Activated effector memory CD4-positive, alpha-beta T cell treated with anti-CD3 and anti-CD28 coated beads, Interleukin-2, amount 50 U/mL, for 16 hours (primary cell): Measurements from ENCODE around the gene CFAP100.

ENCODE experiments used
- DNase-seq: peaks from one replicate; pipeline ENCODE4 v3.0.0-alpha.2; 2020

Gene CFAP100

DNA sequence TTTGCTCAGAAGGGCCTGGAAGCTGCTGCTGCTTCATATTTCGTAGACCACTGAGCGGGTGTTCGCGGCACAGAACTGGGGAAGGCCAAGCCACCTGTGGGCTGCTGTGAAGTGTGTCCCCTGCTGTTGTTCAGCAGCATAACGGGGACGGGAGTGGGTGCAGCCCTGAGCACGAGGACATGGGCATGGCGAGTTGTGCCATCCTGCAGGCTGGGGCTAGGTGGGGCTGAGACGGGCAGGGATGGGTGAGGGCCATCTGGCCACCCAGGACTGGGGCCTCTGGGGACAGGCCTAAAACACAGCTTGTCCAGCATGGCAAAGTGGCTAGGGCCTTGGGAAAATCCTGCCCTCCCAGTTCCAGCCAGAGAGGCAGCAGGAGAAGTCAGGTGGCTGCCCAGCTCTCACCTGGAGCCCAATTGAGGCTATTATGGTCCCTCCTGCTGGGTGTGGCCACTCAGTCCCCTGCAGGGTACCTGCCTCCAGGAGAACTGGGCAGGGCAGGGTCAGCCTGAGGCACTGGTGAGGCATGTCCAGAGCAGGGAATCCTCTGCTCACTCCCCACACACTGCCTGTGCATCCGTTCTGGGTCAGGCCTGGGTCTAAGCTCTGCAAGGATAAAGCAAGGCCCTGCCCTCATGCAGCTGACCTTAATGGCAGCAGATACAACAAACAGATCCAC is 29.5 kb downstream of the CFAP100 start:
- DNase-seq = no peak

GRCh38 chr3:126424751-126425150 is 30.0 kb downstream of the CFAP100 start:
- no peak for DNase-seq

GRCh38 chr3:126431103-126431534 is 36.4 kb downstream of the CFAP100 start:
- DNase-seq = no peak

DNA sequence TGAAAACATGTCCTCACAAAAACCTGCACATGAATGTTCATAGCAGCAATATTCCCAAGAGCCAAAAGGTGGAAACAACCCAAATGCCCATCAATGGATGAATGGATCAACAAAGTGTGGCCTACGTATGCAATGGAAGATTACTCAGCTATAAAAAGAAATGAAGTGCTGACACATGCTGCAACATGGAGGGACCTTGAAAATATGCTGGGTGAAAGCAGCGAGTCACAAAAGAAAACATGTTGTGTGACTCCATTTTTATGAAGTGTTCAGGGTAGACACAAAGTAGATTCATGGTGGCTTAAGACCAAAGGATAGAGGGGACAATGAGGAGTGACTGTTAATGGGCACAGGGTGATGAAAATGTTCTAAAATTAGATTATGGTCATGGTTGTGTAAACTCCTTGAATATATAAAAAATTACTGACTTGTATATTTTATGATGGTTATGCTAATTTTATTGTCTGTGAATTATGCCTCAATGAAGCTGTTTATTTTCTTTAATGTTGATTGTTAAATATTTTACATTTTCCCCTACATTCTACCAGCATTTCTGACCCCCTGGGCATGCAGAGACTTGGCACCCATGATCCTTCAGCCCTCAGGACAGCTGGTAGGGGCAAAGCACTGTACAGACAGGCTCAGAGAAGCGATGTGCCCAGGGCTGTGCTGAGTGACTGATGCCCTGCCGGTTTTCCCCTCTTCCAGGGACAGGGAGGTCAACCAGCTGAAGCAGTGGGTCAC is 37.8 kb downstream of the CFAP100 start:
- no peak for DNase-seq

GRCh38 chr3:126433105-126433430 is 38.4 kb downstream of the CFAP100 start:
- no peak for DNase-seq

DNA sequence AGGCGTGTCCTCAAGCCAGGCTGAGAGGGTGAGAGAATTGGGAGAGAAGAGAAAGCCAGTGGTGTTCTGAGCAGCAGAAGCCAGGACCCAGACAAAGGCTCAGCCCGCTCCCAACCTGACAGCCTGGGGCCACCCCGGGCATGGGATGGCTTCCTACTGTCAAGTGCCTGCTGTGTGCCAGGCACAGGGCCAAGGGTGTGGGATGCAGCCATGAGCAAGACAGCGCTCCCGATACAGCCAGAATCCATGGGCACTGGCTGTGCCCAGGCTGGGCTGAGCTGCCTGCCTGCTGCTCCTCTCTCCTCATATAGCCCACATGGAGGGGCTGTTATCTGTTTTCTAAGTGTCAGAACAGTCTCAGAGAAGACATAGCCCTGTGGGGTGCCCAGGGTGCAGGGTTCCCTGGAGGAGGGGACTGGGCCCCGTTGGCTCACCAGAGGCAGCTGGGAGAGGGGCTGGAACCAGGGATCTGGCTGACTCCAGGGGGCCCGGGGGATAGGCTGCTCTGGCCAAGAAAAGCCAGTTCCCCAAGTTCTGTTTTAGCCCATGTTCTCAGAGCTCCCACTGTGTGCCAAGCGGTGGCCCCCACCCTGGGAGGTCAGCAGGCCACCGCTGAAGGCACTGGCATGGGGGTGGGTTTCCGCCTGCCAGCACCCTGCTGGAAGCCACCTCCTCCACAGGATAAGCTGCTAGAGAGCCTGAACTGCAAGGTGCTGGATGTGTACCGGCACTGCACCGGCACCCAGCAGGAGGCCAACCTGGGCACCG is 39.0 kb downstream of the CFAP100 start:
- DNase-seq = no peak

DNA sequence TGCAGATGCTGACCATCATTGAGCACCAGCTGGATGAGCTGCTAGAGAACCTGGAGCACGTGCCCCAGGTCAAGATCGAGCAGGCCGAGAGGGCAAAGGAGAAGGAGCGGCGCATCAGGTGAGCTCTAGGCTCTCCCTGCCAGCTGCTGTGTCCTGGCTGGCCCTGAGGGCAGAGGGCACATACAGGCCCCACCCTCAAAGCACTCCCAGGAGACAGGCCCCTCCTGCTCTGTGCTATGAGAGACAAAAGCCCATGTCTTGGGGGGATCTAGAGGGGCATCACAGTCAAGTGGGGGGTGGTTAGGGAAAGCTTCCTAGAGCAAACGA is 39.5 kb downstream of the CFAP100 start:
- DNase-seq = no peak

GRCh38 chr3:126434931-126435411 is 40.3 kb downstream of the CFAP100 start:
- DNase-seq = no peak

- DNase-seq = no peak
Measured at GRCh38 chr3:126435456-126436315, 41.0 kb downstream of the CFAP100 start.

DNA sequence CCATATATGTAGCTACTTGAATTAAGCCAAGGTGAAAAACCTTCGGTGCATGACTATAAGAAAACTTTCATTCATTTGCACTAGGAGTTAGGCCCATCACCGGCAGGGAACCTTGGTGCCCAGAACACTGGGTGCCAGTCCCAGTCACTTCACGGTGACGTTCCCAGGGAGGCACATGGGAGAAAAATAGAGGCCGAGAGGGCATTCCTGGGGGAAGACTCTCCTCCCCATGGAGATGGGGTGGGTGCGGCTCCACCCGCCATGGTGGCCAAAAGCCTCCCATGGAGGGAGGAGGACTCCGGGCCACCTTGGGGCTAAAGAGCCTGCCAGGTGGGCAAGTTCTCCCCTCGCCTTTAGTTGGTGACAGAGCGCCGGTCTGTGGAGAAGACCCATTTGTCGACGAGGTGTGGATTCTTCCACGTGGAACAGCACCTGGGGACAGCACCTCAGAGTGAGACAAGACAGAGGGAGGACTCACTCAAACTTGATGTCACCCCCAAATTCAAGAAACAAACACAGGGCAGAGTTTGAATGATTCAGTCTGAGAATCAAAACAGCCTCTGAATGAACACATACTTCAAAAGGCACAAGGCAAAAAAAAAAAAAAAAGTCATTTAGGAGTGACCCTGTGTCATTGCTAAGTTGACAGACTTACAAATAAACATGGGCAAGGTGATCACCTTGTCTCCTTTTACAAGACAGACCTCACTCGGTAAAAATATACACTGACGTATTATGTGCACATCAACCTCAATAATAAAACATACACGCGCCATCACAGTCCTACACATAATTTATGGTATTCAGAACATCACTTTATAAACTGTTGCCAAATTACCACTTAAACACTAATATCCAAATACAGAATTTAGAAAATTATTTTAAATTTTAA is 42.4 kb downstream of the CFAP100 start:
- no peak for DNase-seq

DNA sequence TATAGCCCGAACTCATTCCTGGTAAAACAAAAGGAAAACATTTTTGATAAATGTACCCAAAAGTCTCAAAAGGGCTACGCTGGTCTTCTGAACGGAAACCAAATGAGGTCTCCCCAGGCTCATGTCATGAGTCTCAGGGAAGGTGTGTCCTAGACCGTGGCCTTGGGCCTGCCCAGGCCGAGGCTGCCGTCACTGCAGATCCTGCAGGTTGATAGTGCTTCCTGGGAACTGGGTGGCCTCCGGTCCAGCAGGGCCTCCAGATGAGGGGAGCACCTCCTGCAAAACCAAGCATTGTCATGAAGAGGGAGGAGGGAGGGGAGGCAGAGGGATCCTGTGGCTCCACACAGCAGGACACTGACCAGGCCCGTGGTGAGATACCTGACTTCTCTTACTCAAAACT is 43.5 kb downstream of the CFAP100 start:
- DNase-seq = no peak

DNA sequence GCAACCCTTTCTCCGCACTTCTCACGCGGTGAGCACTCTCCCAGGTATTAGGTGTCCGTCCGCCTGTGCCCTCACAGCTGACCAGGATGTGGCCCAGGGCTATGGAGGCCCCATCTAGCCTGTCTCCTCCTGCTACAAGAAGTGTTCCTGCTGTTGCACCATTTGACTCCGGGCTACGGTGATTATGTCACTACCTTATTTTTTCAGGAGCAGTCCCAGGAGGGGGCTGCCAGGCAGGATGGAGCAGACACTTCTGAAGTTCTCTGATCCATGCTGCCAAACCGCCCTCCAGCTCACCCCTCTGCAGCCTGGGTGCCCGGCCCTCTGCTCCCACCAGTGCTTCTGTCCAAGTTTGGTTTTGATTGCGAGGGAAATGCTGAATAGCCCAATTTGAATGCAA is 44.0 kb downstream of the CFAP100 start:
- DNase-seq = no peak

DNA sequence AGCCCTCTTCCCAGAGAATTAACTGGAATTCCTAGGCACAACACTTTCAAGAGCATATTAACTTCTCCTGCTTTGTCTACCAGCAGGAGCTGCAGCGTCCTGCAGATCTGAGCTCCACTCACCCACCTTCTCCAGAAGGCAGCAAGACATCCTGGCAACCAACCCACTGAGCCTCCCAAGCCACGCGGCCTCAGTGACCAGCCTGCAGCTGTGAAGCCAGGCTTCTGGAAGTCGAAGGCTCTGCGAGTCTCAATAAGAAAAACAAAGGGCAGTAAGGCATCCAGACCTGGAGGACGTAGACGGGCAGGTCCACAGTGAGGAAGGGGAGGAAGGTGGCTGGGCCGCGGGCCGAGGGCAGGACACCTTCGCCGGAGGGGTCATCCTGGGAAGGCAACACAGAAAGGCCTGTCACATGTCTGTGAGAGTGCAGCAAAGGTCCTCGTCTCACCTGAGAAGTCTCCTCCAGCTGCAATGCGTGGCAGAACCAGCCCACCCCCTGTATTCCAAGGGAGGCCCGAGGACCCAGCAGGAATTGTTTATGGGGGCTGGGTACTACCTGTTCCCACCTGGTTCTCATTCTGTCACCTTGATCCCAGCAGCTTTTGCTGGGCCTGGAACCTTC is 44.7 kb downstream of the CFAP100 start:
- no peak for DNase-seq

- no peak for DNase-seq
Measured at GRCh38 chr3:126439968-126440708, 45.4 kb downstream of the CFAP100 start.

DNA sequence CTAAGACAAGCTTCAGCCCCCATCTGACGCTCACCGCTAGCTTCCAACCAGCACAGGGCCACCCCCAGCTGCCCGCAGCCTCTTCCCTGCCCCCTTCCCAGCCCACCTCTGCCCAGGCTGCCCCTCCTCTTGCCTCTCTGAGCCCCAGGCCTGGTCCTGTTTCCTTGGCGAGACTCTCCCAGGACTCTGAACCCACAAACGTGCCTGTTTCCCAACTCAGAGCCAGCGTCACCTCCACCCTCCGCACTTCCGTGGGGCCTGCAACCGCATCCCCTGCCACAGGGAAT is 45.9 kb downstream of the CFAP100 start:
- DNase-seq = no peak

DNA sequence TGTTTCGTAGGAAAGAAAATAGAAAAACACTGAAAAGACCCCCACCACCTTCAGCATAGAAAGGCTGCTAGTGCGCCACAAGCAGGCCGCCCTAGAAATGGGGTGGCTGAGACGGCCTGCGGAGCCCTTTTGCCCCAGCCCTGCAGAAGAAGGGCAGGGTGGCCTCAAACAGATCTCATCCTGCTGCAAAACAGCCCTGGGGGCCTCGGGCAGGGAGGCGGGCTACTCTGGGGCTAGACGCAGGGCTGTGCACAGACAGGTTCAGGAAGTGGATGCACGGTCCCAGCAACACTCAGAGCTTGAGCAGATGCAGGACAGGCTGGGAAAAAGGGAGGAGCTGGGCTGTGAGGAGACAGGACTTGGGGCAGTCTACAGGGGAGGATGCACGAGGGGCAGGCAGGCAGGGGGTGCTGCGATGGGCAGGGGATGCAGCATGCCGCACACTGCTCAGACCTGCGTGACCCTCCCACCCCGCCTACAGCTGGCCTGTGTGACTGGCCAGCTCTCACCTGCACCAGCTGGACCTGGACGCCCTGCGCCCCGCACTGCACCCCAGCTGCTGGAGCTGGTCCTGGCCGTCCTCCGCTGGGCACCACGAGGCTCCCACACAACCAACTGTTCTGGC is 46.7 kb downstream of the CFAP100 start:
- DNase-seq = no peak

- DNase-seq = no peak
Measured at GRCh38 chr3:126442094-126442855, 47.6 kb downstream of the CFAP100 start.

GRCh38 chr3:126442856-126443242 is 48.1 kb downstream of the CFAP100 start:
- DNase-seq = no peak

DNA sequence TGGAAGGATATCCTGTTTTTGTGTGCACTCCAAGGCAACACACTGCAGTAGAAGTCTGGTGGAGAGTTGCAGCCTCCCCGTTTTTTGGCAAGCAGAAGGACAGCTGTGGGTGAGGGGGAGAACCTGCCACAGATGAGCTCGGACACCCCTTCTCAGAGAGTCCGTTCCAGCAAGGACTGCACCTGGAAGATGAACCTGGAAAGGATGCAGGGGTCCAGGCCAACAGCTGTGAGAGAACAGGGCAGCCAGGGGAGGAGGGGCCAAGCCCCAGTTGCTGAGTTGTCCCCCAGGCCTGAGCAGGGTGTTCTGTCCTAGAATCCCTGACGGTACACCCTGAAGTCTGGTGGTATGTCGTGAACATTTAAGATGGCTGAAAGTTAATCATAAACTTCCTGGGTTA is 50.8 kb downstream of the CFAP100 start:
- DNase-seq = no peak

GRCh38 chr3:126446301-126446700 is 51.6 kb downstream of the CFAP100 start:
- DNase-seq = no peak
